Measurements from ENCODE around the gene PTOV1.
"Not testable (repeated sequence)": the region's sequence is repeated elsewhere in the genome, so short reads cannot be mapped to it uniquely, and the experiment has no call there.

PTOV1 gene

GRCh38 chr19:49817964-49818648, 32.9 kb upstream of the PTOV1 start, which contains the start of gene MED25:
Gene MED25, plus strand, starts transcription at chr19:49818289. Its CDS starts 53 bp downstream, at chr19:49818342.
- DNase-seq (ENCODE audit: low read depth) = peak; percentile 85

GRCh38 chr19:49818649-49819370, 32.1 kb upstream of the PTOV1 start:
- DNase-seq (ENCODE audit: low read depth) = no peak

GRCh38 chr19:49819452-49820115, 31.4 kb upstream of the PTOV1 start:
- DNase-seq (ENCODE audit: low read depth) = not testable (repeated sequence)

- DNase-seq (ENCODE audit: low read depth) = no peak
Measured at GRCh38 chr19:49820125-49820524, 30.8 kb upstream of the PTOV1 start.

- DNase-seq (ENCODE audit: low read depth) = no peak
Measured at GRCh38 chr19:49823472-49823871, 27.5 kb upstream of the PTOV1 start.

- no peak for DNase-seq (ENCODE audit: low read depth)
Measured at GRCh38 chr19:49824662-49825061, 26.3 kb upstream of the PTOV1 start.

GRCh38 chr19:49827034-49827433, 23.9 kb upstream of the PTOV1 start:
- DNase-seq (ENCODE audit: low read depth) = no peak

- no peak for DNase-seq (ENCODE audit: low read depth)
Measured at GRCh38 chr19:49829200-49829599, 21.8 kb upstream of the PTOV1 start.

GRCh38 chr19:49829721-49830120, 21.2 kb upstream of the PTOV1 start:
- no peak for DNase-seq (ENCODE audit: low read depth)

- no peak for DNase-seq (ENCODE audit: low read depth)
Measured at GRCh38 chr19:49830766-49831165, 20.2 kb upstream of the PTOV1 start.

GRCh38 chr19:49831592-49831991, 19.4 kb upstream of the PTOV1 start:
- DNase-seq (ENCODE audit: low read depth) = no peak

- DNase-seq (ENCODE audit: low read depth) = peak; percentile 45
Measured at GRCh38 chr19:49832556-49832955, 18.4 kb upstream of the PTOV1 start.

- no peak for DNase-seq (ENCODE audit: low read depth)
Measured at GRCh38 chr19:49833599-49833998, 17.4 kb upstream of the PTOV1 start.

- no peak for DNase-seq (ENCODE audit: low read depth)
Measured at GRCh38 chr19:49835562-49835961, 15.4 kb upstream of the PTOV1 start.

- DNase-seq (ENCODE audit: low read depth) = no peak
Measured at GRCh38 chr19:49836176-49837008, 14.6 kb upstream of the PTOV1 start.

GRCh38 chr19:49837009-49837310, 14.0 kb upstream of the PTOV1 start:
- no peak for DNase-seq (ENCODE audit: low read depth)

GRCh38 chr19:49837425-49837824, 13.5 kb upstream of the PTOV1 start:
- DNase-seq (ENCODE audit: low read depth) = no peak

GRCh38 chr19:49838885-49839588, 11.9 kb upstream of the PTOV1 start:
- DNase-seq (ENCODE audit: low read depth) = no peak

- DNase-seq (ENCODE audit: low read depth) = no peak
Measured at GRCh38 chr19:49839713-49840112, 11.2 kb upstream of the PTOV1 start.

- no peak for DNase-seq (ENCODE audit: low read depth)
Measured at GRCh38 chr19:49840321-49840720, 10.6 kb upstream of the PTOV1 start.

- DNase-seq (ENCODE audit: low read depth) = no peak
Measured at GRCh38 chr19:49840736-49841249, 10.2 kb upstream of the PTOV1 start.
